ENCODE results near the gene MINDY3. TPM values are rescaled to one million over a fixed set of nuclear protein-coding genes. Genes with fewer than 3 reads are reported as not detected.
A peak's percentile ranks its signal among the peaks of the same experiment; 100 is the strongest.

MINDY3 gene
- total RNA-seq, 2 experiments from 2014 or later, result 22.3 to 26.0 TPM

- Mint-ChIP-seq H3K36me3 (ENCODE audit: low read depth) (no peaks in the 10 kb centered on the region), H3K27ac (no peak overlapping the region), H3K4me1 (no peaks in the 10 kb centered on the region), H3K4me3 (no peak overlapping the region), H3K9me3 (no peaks in the 10 kb centered on the region), H3K27me3 (peaks cover 3% of the 10 kb centered on the region)
- ChIA-PET CTCF (interaction anchor here (0.6 kb wide), 1 partner anchor 52 kb away, joined by 3 read pairs; no protein-coding TSS in a partner anchor), POLR2A (no interaction called here)
- DNase-seq, result no peak
Measured at GRCh38 chr10:15745751-15746150, 114.6 kb downstream of the MINDY3 start.

DNA sequence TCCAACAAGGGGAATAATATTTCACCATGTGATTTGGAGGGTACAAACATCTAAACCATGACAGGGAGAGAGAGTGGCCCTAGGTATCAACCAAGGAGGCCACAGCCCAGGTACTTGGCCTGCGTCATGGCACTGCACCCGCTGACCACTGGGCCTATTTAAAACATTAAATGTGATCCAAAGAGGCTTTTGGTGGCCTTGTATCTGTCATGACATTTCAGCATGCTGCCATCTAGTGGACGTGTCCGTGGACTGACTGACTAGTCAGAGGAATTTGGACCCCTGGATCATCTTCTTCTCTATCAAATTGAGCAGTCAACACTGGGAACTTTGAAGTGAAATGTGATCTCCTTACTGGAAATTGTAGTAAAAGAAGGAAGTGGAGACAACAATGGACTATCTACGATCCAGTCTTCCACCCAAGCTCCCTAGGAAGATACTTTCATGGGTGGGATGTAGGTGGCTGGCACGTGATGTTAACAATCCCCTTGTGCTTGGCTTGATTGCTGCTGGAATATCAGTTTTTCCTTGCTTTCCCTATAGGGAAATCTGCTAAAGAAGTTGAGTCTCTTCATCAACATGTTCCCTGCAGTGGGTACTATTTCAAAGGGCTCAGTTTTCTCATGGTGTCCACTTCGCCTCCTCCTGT is 116.0 kb downstream of the MINDY3 start:
- no peaks in the 10 kb centered on the region for H3K9me3 Mint-ChIP-seq
- POLR2A ChIA-PET, result no interaction called here
- H3K4me1 Mint-ChIP-seq, result no peaks in the 10 kb centered on the region
- H3K27me3 Mint-ChIP-seq, result peaks cover 3% of the 10 kb centered on the region
- H3K36me3 Mint-ChIP-seq (ENCODE audit: low read depth), result no peaks in the 10 kb centered on the region
- CTCF ChIA-PET, result no interaction called here
- no peak overlapping the region for H3K4me3 Mint-ChIP-seq
- DNase-seq, result peak; percentile 60
- no peak overlapping the region for H3K27ac Mint-ChIP-seq

- DNase-seq, result no peak
- H3K27ac Mint-ChIP-seq, result no peak overlapping the region
- no peaks in the 10 kb centered on the region for H3K36me3 Mint-ChIP-seq (ENCODE audit: low read depth)
- CTCF ChIA-PET, result interaction anchor here (1.1 kb wide), 1 partner anchor 71 kb away, joined by 3 read pairs; no protein-coding TSS in a partner anchor
- H3K27me3 Mint-ChIP-seq, result peaks cover 3% of the 10 kb centered on the region
- POLR2A ChIA-PET, result no interaction called here
- no peaks in the 10 kb centered on the region for H3K4me1 Mint-ChIP-seq
- H3K4me3 Mint-ChIP-seq, result no peak overlapping the region
- no peaks in the 10 kb centered on the region for H3K9me3 Mint-ChIP-seq
Measured at GRCh38 chr10:15743443-15743842, 116.9 kb downstream of the MINDY3 start.

DNA sequence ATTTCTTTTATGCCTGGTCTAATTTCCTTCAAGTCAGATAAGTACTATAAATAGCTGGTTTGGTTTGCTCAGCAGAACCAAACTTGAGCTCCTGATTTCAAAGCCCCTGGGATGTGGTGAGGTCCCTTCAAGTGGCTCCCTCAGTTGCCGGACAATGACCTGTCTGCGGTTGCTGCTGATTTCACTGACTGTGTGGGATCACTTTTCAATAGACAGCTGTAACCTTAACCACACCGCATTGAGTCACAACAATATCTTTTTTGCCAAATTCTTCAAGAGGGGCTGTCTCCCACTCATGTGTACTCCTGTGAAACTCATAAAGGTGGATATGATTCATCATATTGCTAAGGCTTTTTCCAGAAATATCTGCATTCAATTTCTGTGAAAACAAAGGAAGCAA is 117.5 kb downstream of the MINDY3 start:
- Mint-ChIP-seq H3K36me3 (ENCODE audit: low read depth) (no peaks in the 10 kb centered on the region), H3K4me3 (no peak overlapping the region), H3K4me1 (no peaks in the 10 kb centered on the region), H3K27me3 (peaks cover 3% of the 10 kb centered on the region), H3K9me3 (no peaks in the 10 kb centered on the region), H3K27ac (no peak overlapping the region)
- ChIA-PET POLR2A (no interaction called here), CTCF (interaction anchor here (1.1 kb wide), 1 partner anchor 71 kb away, joined by 3 read pairs; no protein-coding TSS in a partner anchor)
- DNase-seq, result no peak

- POLR2A ChIA-PET, result no interaction called here
Measured at GRCh38 chr10:15742102-15742501, 118.2 kb downstream of the MINDY3 start.

GRCh38 chr10:15741581-15741980 is 118.7 kb downstream of the MINDY3 start:
- Mint-ChIP-seq H3K4me1 (no peaks in the 10 kb centered on the region), H3K36me3 (ENCODE audit: low read depth) (no peaks in the 10 kb centered on the region), H3K27me3 (peaks cover 3% of the 10 kb centered on the region), H3K27ac (no peak overlapping the region), H3K9me3 (no peaks in the 10 kb centered on the region), H3K4me3 (no peak overlapping the region)
- POLR2A ChIA-PET, result no interaction called here
- CTCF ChIA-PET, result no interaction called here
- no peak for DNase-seq

More at GRCh38 chr10:15742102-15742501, 118.2 kb downstream of the MINDY3 start:
- Mint-ChIP-seq H3K36me3 (ENCODE audit: low read depth) (no peaks in the 10 kb centered on the region), H3K27ac (no peak overlapping the region), H3K4me3 (no peak overlapping the region), H3K9me3 (no peaks in the 10 kb centered on the region), H3K4me1 (no peaks in the 10 kb centered on the region), H3K27me3 (peaks cover 3% of the 10 kb centered on the region)
- DNase-seq, result no peak
- CTCF ChIA-PET, result no interaction called here

DNA sequence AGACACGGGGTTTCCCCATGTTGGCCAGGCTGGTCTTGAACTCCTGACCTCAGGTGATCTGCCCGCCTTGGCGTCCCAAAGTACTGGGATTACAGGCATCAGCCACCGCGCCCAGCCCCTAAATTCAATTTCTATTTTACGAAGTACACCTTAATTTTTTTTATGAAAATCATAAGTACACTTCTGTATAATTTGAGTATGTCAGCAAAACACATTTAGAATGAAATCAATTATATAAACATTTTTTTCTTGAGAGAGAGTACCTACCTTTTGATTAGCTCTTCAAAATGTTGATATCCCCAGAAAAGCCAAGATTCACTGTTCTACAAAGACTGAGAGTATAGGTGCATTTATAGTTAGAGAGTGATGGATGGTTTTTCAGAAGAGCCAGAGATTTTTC is 120.0 kb downstream of the MINDY3 start:
- H3K9me3 Mint-ChIP-seq, result no peaks in the 10 kb centered on the region
- H3K27me3 Mint-ChIP-seq, result peaks cover 3% of the 10 kb centered on the region
- ChIA-PET CTCF (interaction anchor here (1.2 kb wide), 1 partner anchor 18 kb away, joined by 3 read pairs; no protein-coding TSS in a partner anchor), POLR2A (no interaction called here)
- DNase-seq, result no peak
- no peaks in the 10 kb centered on the region for H3K36me3 Mint-ChIP-seq (ENCODE audit: low read depth)
- H3K4me3 Mint-ChIP-seq, result no peak overlapping the region
- H3K27ac Mint-ChIP-seq, result no peak overlapping the region
- no peaks in the 10 kb centered on the region for H3K4me1 Mint-ChIP-seq

- CTCF ChIA-PET, result interaction anchor here (1.2 kb wide), 1 partner anchor 19 kb away, joined by 3 read pairs; no protein-coding TSS in a partner anchor
- no peaks in the 10 kb centered on the region for H3K36me3 Mint-ChIP-seq (ENCODE audit: low read depth)
- DNase-seq, result no peak
- H3K9me3 Mint-ChIP-seq, result no peaks in the 10 kb centered on the region
- H3K4me3 Mint-ChIP-seq, result no peak overlapping the region
- POLR2A ChIA-PET, result no interaction called here
- H3K27me3 Mint-ChIP-seq, result peaks cover 3% of the 10 kb centered on the region
- no peaks in the 10 kb centered on the region for H3K4me1 Mint-ChIP-seq
- no peak overlapping the region for H3K27ac Mint-ChIP-seq
Measured at GRCh38 chr10:15739254-15739970, 120.9 kb downstream of the MINDY3 start.

DNA sequence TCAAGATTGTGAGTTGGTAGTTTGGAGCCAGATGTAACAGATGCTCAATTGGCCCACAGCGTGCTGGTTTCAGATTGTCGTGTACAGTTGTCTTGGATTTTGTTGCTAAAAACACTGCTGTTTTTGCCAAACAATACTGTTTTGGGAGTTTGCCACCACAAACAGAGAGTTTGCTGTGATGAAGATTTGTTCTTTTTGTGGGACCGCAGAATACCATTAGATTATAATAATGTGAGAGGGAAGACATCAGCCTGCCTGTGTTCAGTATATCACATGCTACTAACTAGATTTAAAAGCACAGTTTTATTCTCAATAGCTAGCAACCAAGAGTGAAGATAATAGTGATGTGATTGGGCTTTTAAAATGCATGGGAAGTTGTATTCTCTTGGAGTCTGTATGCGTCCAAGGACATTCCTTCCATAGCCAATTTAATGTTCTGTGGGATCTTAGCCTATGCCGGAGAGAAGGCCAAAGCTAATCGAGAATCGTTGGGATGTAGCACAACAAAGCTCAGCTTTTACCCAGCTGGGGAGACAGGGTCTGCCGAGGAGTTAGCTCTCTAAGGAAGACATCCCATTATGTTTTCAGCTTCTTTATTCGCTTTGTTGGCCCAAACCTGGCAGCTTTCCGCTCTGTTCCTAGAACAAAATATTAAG is 121.9 kb downstream of the MINDY3 start:
- Mint-ChIP-seq H3K4me1 (no peaks in the 10 kb centered on the region), H3K27me3 (peaks cover 3% of the 10 kb centered on the region), H3K27ac (no peak overlapping the region), H3K9me3 (no peaks in the 10 kb centered on the region), H3K4me3 (no peak overlapping the region), H3K36me3 (ENCODE audit: low read depth) (no peaks in the 10 kb centered on the region)
- DNase-seq, result no peak
- CTCF ChIA-PET, result no interaction called here
- POLR2A ChIA-PET, result no interaction called here

- Mint-ChIP-seq H3K4me3 (no peak overlapping the region), H3K27me3 (peaks cover 4% of the 10 kb centered on the region), H3K36me3 (ENCODE audit: low read depth) (no peaks in the 10 kb centered on the region), H3K9me3 (no peaks in the 10 kb centered on the region), H3K27ac (no peak overlapping the region), H3K4me1 (no peaks in the 10 kb centered on the region)
- CTCF ChIA-PET, result no interaction called here
- DNase-seq, result no peak
- POLR2A ChIA-PET, result no interaction called here
Measured at GRCh38 chr10:15737656-15738055, 122.7 kb downstream of the MINDY3 start.

- CTCF ChIA-PET, result no interaction called here
- POLR2A ChIA-PET, result no interaction called here
- Mint-ChIP-seq H3K36me3 (ENCODE audit: low read depth) (no peaks in the 10 kb centered on the region), H3K27me3 (peaks cover 6% of the 10 kb centered on the region), H3K27ac (no peak overlapping the region), H3K9me3 (no peaks in the 10 kb centered on the region), H3K4me1 (no peaks in the 10 kb centered on the region), H3K4me3 (no peak overlapping the region)
- DNase-seq, result no peak
Measured at GRCh38 chr10:15735763-15736162, 124.5 kb downstream of the MINDY3 start.

GRCh38 chr10:15730341-15730740 is 130.0 kb downstream of the MINDY3 start:
- DNase-seq, result no peak
- Mint-ChIP-seq H3K9me3 (no peaks in the 10 kb centered on the region), H3K27ac (no peak overlapping the region), H3K36me3 (ENCODE audit: low read depth) (no peaks in the 10 kb centered on the region), H3K4me1 (no peaks in the 10 kb centered on the region), H3K4me3 (no peak overlapping the region), H3K27me3 (peaks cover 6% of the 10 kb centered on the region)
- ChIA-PET CTCF (no interaction called here), POLR2A (no interaction called here)

GRCh38 chr10:15729890-15730289 is 130.4 kb downstream of the MINDY3 start:
- DNase-seq, result no peak
- Mint-ChIP-seq H3K36me3 (ENCODE audit: low read depth) (no peaks in the 10 kb centered on the region), H3K9me3 (no peaks in the 10 kb centered on the region), H3K27ac (no peak overlapping the region), H3K4me3 (no peak overlapping the region), H3K4me1 (no peaks in the 10 kb centered on the region), H3K27me3 (peaks cover 8% of the 10 kb centered on the region)
- CTCF ChIA-PET, result interaction anchor here (0.6 kb wide), 2 partner anchors 43 to 413 kb away, joined by 3 to 4 read pairs; no protein-coding TSS in a partner anchor
- POLR2A ChIA-PET, result no interaction called here
